Natural killer cell (primary cell): ENCODE measurements around the gene EEF1A2. TPM values are rescaled to one million over a fixed set of nuclear protein-coding genes. Genes with fewer than 3 reads are reported as not detected.
A peak's percentile ranks its signal among the peaks of the same experiment; 100 is the strongest.

ENCODE experiments used
- ATAC-seq, 3 donors: fragments of 150-1000 bp in 2 of 3; fragments of 200-7000 bp in 1 of 3; cut with Tn5 transposase; 1 replicate in 1 of 3; 2 replicates in 2 of 3; pipeline ENCODE4 v1.10.0; 2021; ENCODE audit warnings: mild to moderate bottlenecking in 2 of 3, moderate library complexity in 2 of 3
- DNase-seq, 2 donors: peaks; one replicate each; pipeline versions ENCODE4 v3.0.0 to v3.0.0-alpha.2; 2013 to 2021; ENCODE audit warnings: mixed read lengths in 1 of 2
- H3K27ac ChIP-seq: one replicate; pipeline ENCODE4 v1.5.1; 2013; ENCODE audit warnings: mild to moderate bottlenecking, low read length
- H3K27me3 ChIP-seq: one replicate; pipeline ENCODE4 v1.6.1; 2013; ENCODE audit warnings: low read length; ENCODE audit not compliant: control insufficient read depth, insufficient read depth
- H3K36me3 ChIP-seq: one replicate; pipeline ENCODE4 v1.6.1; 2013; ENCODE audit warnings: low read length; ENCODE audit not compliant: control insufficient read depth, insufficient read depth
- H3K4me1 ChIP-seq: one replicate; pipeline ENCODE4 v1.6.1; 2013; ENCODE audit warnings: low read length; ENCODE audit not compliant: control insufficient read depth, insufficient read depth
- H3K4me3 ChIP-seq: one replicate; pipeline ENCODE4 v1.5.1; 2013; ENCODE audit warnings: low read length
- H3K9me3 ChIP-seq: one replicate; pipeline ENCODE4 v1.6.1; 2013; ENCODE audit warnings: low read length; ENCODE audit not compliant: control insufficient read depth, insufficient read depth
- H3K27ac Mint-ChIP-seq, 2 donors: one replicate each; pipeline ENCODE4 v1.8.0; 2022; ENCODE audit warnings: mild to moderate bottlenecking in 2 of 2, mixed read lengths in 2 of 2, moderate library complexity in 1 of 2
- H3K27me3 Mint-ChIP-seq, 2 donors: one replicate each; pipeline ENCODE4 v1.8.0; 2022; ENCODE audit warnings: low read depth in 2 of 2, mixed read lengths in 2 of 2
- H3K36me3 Mint-ChIP-seq: one replicate; pipeline ENCODE4 v1.8.0; 2022; ENCODE audit warnings: mixed read lengths
- H3K4me1 Mint-ChIP-seq, 2 donors: one replicate each; pipeline ENCODE4 v1.8.0; 2022; ENCODE audit warnings: mixed read lengths in 2 of 2
- H3K4me3 Mint-ChIP-seq: one replicate; pipeline ENCODE4 v1.8.0; 2022; ENCODE audit warnings: mild to moderate bottlenecking, moderate library complexity, mixed read lengths
- H3K9me3 Mint-ChIP-seq, 2 donors: one replicate each; pipeline ENCODE4 v1.8.0; 2022; ENCODE audit warnings: mixed read lengths in 2 of 2
- CTCF ChIP-seq: fragments of 200-600 bp; IDR thresholded peaks from one replicate; pipeline ENCODE4 v1.8.0; 2022; ENCODE audit warnings: antibody characterized with exemption
- WGBS: methylation state at CpG from one replicate; pipeline ENCODE4 v1.1.7; 2013; ENCODE audit warnings: missing lambda C conversion rate; ENCODE audit not compliant: insufficient coverage; 5-methylcytosine and 5-hydroxymethylcytosine counted together
- intact Hi-C: fragments of 100-400 bp; cut with micrococcal nuclease; formaldehyde crosslinking; loops from one replicate; pipeline ENCODE4 v1.14.2; 2022
- total RNA-seq, 4 donors: library from RNA; stranded (reverse); fragments of 120-200 nt in 1 of 4; gene quantifications; one replicate each; pipeline versions ENCODE4 v1.2.3 to v1.2.4, GENCODE V29; 2013 to 2022

EEF1A2 gene
- total RNA-seq, 3 donors from 2014 or later (not counting 1 experiment from before 2014, with no cell fraction given) = 0.14 to 0.86 (median 0.35) TPM

- peaks cover 9% of the 10 kb centered on the region for H3K27me3 ChIP-seq
- TF ChIP-seq CTCF = no peak
- H3K27ac ChIP-seq = no peak overlapping the region
- H3K4me3 Mint-ChIP-seq = no peak overlapping the region
- no peak overlapping the region for H3K4me3 ChIP-seq
- WGBS = 96% methylated on average over 36 of the region's 36 CpGs
- peaks cover 0 to 4% of the 10 kb centered on the region in 2 donors for H3K4me1 Mint-ChIP-seq
- peaks cover 6 to 24% of the 10 kb centered on the region in 2 donors for H3K27me3 Mint-ChIP-seq
- no peaks in the 10 kb centered on the region for H3K9me3 ChIP-seq
- ATAC-seq (no peak), DNase-seq (no peak)
- H3K36me3 ChIP-seq = no peaks in the 10 kb centered on the region
- intact Hi-C loops = no loop called here
- no peaks in the 10 kb centered on the region for H3K36me3 Mint-ChIP-seq
- H3K9me3 Mint-ChIP-seq = no peaks in the 10 kb centered on the region
- H3K4me1 ChIP-seq = peaks cover 18% of the 10 kb centered on the region
- no peak overlapping the region for H3K27ac Mint-ChIP-seq
These were observed 40.5 kb downstream of the EEF1A2 start for GRCh38 chr20:63458170-63459069.

GRCh38 chr20:63457737-63458136 lies 41.1 kb downstream of the EEF1A2 start:
- H3K4me3 ChIP-seq = no peak overlapping the region
- ATAC-seq = peak in 1 of 3 donors; percentile 35
- Mint-ChIP-seq H3K27me3 (peaks cover 6 to 18% of the 10 kb centered on the region in 2 donors), H3K9me3 (no peaks in the 10 kb centered on the region), H3K4me1 (peaks cover 0 to 4% of the 10 kb centered on the region in 2 donors), H3K4me3 (no peak overlapping the region), H3K36me3 (no peaks in the 10 kb centered on the region), H3K27ac (no peak overlapping the region)
- 23% methylated on average over 17 of the region's 17 CpGs for WGBS
- H3K9me3 ChIP-seq = no peaks in the 10 kb centered on the region
- TF ChIP-seq CTCF = no peak
- intact Hi-C loops = no loop called here
- peak in 1 of 2 donors; percentile 24 for DNase-seq
- no peak overlapping the region for H3K27ac ChIP-seq
- peaks cover 9% of the 10 kb centered on the region for H3K27me3 ChIP-seq
- H3K36me3 ChIP-seq = no peaks in the 10 kb centered on the region
- peaks cover 18% of the 10 kb centered on the region for H3K4me1 ChIP-seq

GRCh38 chr20:63456429-63457284 lies 42.2 kb downstream of the EEF1A2 start:
- no peak overlapping the region for H3K27ac Mint-ChIP-seq
- peaks cover 0 to 4% of the 10 kb centered on the region in 2 donors for H3K4me1 Mint-ChIP-seq
- H3K27me3 Mint-ChIP-seq = peaks cover 6 to 19% of the 10 kb centered on the region in 2 donors
- no peak overlapping the region for H3K4me3 Mint-ChIP-seq
- 90% methylated on average over 40 of the region's 40 CpGs for WGBS
- Histone ChIP-seq H3K36me3 (no peaks in the 10 kb centered on the region), H3K27ac (no peak overlapping the region), H3K4me1 (peaks cover 18% of the 10 kb centered on the region), H3K27me3 (peaks cover 9% of the 10 kb centered on the region), H3K4me3 (no peak overlapping the region), H3K9me3 (no peaks in the 10 kb centered on the region)
- intact Hi-C loops = no loop called here
- no peak for DNase-seq
- H3K9me3 Mint-ChIP-seq = no peaks in the 10 kb centered on the region
- no peaks in the 10 kb centered on the region for H3K36me3 Mint-ChIP-seq
- TF ChIP-seq CTCF = no peak
- no peak for ATAC-seq
